NCI-H146 treated with DMSO at 0.1 percent for 48 hours (cell line): Measurements from ENCODE around the gene TNNT1.
"Not testable (repeated sequence)": the region's sequence is repeated elsewhere in the genome, so short reads cannot be mapped to it uniquely, and the experiment has no call there.

ENCODE experiments used
- DNase-seq: peaks from one replicate; lab custom pipeline; 2025; ENCODE audit not compliant: unreplicated experiment; lab: John Stamatoyannopoulos, UW

Gene TNNT1

DNA sequence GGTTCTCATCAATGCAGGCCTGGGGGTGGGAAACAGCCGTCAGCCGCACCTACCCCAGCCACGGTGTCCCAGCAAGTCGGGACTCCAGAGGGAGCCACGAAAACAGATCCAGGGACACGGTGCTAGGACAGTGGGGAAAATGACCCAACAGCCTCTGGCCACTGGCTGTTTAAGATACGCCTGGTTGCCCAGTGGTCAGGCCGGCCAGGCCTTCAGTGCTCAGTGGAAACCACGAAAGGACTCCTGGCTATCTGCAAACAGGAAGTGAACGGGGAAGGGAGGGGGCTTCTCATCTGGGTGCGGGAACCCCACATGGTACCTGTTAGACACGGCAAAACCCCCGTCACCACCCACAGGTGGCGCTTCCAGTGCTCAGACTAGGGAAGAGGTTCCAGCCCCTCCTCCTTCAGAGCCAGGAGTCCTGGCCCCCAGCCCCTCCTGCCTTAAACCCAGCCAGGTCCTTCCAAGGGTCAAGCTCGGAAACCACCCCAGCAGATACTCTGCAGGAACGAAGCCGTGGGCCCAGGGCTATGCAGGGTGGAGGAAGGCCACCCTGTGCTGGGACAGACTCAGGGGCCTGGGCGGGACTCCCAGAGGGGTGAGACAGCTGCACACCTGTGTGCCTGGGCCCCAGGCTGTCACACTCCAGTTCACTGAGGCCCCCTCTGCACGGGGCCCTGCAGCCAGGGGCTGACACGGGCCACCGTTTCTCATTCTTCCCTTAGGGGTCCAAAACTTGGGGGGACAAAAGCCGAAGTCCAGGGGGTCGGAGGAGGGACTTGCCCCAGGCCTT is 36.0 kb downstream of the TNNT1 start:
- DNase-seq, result no peak

DNA sequence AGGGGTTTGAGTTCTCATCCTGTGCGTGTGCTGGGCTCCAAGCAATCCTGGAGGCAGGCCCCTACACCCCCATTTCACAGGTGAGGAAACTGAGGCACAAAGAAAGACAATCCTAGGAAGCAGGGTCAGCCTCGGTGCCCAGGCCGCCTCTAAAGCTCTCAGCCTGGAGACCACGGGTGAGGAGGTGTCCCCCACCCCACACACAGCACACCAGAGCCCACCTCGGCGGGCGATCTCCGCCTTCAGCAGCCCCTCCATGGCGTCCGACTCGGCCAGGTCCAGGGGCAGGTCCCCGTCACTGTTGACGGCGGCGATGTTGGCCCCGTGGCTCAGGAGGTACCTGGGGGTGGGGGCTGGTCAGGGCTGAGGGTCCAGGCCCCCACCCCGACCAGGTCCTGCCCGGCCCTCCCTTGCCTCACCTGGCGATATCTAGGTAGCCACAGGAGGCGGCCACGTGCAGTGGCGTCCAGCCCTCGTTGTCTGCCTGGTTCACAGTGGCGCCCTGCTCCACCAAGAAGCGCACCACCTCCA is 36.7 kb downstream of the TNNT1 start:
- no peak for DNase-seq

DNA sequence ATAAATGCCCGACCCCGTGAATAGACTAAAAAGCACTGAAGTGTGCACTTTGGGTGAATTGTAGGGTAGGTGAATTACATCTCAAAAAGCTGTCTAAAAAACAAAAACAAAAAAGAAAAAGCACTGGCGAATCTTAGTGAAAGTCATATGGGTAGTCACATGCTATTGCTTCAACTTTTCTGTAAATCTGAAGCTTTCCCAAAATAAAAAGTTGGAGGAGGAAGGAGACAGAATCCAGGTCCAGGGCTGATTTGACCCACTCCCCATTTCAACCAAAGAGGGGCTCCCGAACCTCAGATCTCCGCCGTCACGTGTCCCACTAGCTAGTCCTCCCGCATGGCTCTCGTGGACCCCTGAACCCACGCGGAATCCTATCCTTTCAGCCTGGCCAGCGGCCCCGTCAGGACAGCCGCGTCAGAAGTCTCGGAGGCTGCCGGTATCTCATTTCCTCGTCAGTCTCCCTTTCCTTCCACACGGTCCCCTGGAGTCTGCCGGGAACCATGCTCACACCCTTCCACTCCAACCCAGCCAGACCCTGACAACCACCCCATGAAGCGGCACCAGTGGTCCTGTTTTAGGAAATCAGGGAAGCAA is 37.7 kb downstream of the TNNT1 start:
- no peak for DNase-seq

DNA sequence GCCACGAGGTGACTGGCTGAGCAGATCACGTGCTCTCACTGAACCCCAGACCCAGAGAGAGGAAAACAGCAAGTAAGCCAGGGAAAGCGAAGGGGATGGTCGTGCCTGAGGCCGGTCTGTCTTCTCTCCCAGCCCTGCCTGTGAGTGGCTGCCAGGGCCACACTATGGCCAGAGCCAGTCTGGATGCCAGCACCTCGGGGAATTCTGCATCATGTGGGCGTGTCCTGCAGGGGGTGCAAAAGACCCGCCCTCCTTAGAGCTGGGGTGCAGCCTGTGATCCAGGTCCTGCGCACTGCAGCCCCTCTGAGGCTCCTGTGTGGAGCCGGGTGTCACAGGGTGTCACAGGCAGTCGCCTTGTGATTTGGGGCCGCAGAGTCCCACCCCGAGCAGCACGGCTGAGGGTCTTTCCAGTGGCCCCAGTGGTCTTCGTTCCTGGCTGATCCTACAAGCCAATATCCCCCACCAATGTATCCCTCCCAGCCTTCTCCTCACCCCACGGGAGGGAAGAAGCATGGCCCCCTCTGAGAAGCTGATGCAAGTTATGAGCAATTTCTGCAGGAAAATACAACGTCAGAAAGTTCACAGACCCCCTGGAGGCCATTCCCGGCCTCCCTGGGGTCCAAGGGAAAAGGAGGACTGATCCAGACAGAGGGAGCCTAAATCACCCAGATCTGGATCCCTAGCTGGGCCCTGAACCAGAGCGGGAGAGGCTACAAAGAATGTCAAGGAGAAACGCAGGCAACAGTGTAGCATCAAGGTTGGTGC is 39.3 kb downstream of the TNNT1 start:
- no peak for DNase-seq

DNA sequence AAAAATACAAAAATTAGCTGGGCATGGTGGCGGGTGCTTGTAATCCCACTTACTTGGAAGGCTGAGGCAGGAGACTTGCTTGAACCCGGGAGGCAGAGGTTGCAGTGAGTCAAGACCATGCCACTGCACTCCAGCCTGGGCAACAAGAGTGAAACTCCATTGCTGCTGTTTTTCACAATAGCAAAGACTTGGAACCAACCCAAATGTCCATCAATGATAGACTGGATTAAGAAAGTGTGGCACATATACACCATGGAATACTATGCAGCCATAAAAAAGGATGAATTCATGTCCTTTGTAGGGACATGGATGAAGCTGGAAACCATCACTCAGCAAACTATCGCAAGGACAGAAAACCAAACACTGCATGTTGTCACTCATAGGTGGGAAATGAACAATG is 41.8 kb downstream of the TNNT1 start:
- DNase-seq, result not testable (repeated sequence)

DNA sequence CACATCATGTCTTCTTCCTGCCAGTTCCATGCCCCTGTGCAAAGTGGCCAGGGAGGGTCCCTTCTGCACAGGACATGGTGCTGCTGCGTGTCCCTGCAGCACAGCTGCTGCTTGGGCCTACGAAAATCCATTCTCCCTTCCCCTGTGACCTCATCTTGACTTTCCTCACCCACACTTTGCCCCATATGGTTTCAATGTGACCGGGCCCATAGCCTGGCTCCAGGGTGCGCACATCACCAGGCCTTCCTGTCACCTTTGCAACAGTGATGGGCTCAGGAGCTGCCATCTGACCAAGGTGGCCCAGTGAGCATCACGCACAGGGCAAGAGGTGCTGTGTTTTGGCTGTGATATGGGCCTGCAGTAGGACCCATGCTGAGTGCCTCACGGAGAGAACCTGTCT is 42.4 kb downstream of the TNNT1 start:
- DNase-seq, result no peak

DNA sequence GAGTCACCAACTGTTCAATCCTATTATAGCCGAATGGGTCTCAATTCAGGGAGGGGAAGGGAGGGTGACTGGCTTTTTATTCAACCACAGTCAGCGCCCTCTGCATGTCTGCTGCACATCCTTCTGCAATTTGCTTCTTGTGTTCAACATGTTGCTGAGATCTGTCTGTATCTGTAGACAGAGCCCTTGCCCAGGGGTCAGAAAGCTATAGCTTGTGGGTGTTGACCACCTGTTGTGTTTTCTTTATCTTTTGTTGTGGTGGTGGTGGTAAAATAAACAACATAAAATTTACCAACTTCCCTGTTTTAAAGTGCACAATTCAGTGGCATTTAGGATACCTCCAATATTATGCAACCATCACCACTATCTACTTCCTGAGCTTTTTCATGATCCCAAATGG is 43.8 kb downstream of the TNNT1 start:
- no peak for DNase-seq

DNA sequence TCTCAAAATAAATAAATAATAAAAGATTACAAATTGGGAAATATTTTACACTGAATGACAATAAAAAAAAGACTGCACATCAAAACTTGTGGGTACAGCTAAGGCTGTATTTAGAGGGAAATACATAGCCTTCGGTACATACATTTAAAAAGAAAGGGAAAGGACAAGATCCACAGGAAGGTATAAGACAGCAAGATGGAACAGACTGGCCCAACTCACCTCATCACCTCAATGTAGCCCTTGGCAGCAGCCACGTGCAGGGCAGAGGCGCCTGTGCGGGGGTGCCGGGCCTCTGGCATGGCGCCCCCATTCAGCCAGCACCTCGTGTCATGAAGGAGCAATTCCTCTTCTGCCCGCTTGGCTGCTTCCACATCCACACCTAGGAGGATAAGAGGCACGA is 45.8 kb downstream of the TNNT1 start:
- DNase-seq, result no peak

DNA sequence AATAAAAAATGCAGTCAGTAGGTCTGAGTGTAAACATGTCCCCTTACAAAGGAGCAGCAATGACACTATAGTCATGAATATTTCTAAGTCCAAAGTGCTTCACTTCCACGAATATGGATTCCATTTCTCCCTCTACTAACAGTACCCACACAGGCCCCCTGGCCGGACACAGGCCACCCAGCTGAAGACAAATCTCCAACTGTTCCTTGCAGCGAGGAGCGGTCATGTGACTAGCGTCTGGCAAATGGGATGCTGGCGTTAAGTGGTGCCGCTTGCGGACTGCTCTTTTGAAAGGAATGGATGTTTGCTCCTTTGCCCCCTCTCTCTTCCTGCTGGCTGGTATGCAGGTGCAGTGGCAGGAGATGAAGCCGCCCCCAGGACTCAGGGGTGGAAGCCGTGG is 47.7 kb downstream of the TNNT1 start:
- DNase-seq, result no peak

DNA sequence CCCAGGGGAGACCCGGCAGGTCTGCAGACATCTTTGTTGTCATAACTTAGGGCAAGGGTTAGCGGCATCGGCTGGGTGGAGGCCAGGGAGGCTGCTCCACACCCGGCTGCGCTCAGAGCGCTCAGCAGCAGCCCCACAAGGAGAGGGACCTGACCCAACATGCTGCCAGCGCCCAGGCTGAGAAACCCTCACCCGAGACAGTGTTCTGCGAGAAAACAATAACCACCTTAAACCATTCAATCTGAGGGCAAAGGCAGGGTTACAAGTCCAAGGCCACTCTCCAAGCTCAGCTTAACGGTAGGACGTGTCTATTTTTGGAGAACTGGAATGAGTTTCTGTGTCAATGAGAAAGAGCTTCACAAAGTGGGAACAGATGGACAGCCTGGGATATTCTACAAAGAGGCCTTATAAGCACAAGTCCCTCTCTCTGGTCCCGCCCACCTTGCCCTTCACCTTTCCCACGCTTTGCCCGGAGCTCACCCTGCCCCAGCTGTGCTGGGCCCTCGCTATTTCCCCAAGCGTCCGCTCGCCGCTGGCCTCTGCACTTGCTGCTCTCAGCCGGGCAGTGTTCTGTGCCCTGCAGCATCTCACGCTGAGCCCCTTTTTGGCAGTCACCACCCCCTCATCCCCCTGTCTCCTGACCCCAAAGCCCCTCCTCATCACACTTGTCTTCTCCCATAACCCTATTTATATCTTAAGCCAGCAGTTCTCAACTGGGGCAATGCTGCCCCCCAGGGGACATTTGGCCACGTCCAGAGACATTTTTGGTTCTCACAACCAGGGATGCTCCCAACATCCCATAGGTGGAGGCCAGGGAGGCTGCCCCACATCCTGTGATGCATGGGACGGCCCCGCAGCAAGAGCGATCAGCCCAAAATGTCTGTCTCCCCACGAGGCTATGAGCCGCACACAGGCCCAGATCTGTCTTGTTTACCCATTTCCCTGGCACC is 49.2 kb downstream of the TNNT1 start:
- DNase-seq, result no peak

DNA sequence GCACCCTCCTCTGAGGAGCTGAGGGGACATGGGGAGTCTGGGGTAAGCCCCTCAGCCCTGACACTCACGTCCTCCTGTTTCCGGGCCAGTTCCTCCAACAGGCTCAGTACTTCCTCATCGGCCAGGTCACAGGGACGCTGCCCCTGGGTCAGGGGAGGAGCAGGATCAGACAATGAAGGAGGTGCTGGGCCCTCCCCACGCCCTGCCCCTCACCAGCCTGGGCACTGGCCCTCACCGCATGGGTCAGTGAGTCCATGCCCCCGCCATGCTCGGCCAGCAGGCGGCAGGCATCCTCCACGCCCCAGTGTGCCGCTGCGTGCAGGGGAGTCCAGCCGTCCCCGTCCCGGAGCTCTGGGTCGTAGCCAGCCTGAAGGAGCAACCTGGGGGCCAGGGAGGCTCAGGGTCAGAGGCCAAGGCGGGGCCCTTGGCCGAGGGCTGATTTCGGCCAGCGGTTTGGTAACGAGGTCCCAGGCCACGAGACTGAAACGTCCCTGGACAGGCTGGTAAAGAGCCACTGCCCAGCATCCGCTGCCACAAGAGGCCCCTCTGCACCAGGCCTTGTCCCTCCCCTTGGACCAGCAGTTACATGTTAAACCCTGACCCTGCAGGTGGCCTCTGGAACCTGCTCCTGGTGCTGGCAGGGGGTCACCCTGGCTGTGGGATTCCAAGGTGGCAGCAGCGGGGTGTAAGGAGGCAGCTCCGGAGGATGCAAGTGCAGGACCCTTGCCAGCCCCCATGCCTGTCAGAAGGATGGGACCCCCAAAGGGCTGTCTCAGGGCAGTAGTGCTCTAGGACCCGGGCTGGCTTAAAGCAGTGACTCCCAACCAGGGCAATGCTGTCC is 50.1 kb downstream of the TNNT1 start:
- DNase-seq, result no peak

DNA sequence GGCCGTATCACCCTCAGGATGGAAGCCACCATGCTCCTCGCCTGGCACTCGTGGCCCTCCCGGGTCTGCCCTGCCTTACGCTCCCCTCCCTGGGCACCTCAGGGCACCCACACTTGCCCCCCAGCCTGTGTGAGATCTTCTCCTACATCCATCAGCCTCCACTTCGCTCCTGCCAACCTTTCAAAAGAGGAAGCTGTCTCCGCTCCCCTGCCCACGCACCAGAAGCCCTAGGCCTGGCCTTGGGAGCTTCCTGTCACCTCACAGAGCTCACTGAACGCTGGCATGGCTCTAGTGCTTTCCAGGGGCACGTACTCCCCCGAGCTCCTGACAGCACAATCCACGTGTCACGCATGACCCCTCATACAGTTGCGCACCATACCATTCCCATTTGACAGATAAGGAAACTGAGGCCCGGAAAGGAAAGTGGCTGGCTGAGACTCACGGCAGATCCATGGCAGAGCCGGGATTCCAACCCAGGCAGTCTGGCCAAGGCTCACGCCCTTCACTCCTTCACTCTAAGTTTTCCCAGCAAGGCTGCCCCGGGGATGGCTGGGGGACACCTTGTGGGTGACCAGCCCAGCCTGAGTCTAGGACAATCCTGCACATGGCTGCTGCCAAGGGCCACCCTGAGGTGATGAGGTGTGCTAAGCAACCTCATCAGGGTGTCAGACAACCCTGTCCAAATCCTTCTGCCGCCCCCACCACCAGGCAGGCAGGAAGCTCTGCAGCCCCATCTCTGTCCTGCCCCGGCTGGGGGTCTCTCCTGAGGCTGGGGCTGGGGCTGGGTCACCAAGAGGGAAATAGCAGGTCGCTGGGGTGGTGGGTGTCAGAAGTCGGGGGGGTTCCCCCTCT is 50.9 kb downstream of the TNNT1 start:
- DNase-seq, result no peak

DNA sequence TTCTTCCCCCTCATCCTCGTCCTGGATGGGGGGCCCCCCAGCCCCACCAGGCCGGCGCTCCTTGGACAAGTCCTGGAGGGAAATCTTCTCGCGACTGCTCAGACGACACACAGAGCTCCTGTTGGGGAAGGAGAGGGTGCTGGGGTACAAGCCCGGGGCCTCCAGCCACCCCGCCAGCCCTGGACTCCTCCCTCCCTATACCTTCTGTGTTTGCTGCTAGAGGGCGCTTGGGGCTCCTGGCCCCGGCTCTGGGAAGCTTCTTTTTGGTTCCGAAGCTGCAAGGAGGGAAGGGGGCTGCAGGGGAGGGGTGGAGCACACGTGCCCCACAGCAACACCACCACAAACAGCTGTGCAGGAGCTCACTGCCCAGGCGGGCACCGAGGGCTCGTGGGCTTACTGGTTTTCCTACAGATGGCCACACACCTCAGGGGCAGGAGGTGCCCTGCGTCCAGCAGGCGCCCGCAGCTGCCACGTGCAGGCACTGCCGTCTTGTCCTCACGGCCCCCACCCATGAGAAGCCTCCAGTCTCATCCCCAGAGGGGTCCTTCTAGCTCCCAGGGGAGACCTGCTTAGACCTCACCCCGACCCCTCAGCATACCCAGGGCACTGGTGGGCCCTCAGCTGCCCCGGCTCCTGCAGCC is 52.8 kb downstream of the TNNT1 start:
- DNase-seq, result no peak

DNA sequence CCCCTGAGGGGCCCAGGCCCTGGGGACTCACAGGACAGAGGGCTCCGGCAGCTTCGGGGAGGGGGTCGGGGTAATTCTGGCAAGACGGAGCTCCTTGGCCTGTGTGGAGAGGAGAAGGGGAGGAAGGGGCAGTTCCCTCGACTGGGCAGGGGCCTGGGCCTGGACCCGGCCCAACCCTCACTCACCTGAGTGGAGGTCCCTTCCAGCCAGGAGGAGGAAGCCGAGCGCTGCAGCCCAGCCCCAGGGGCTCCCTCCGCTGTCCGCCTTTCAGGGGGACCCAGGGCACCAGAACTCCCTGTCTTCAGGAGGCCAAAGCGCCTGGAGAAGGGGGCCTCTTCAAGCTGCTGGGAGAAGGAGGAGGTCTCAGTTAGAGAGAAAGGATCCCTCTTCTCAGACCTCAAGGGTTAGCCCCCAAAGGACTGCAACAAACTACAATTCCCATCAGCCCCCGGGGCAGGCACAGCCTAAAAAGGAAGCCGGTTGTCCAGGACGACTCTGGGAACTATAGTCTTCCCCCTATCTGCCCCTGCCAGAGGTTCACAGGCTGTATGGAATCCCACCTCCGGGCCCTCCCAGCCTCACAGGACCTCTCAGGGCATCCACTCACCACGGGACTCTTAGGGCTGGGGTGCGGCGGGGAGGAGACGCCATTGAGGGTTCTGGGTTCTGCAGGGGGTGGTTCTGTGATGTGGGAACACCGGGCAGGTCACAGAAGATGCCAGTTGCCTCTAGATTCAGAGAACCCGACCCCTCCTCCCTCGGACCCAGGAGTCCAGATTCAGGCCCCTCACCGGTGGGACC is 53.5 kb downstream of the TNNT1 start:
- DNase-seq, result no peak

DNA sequence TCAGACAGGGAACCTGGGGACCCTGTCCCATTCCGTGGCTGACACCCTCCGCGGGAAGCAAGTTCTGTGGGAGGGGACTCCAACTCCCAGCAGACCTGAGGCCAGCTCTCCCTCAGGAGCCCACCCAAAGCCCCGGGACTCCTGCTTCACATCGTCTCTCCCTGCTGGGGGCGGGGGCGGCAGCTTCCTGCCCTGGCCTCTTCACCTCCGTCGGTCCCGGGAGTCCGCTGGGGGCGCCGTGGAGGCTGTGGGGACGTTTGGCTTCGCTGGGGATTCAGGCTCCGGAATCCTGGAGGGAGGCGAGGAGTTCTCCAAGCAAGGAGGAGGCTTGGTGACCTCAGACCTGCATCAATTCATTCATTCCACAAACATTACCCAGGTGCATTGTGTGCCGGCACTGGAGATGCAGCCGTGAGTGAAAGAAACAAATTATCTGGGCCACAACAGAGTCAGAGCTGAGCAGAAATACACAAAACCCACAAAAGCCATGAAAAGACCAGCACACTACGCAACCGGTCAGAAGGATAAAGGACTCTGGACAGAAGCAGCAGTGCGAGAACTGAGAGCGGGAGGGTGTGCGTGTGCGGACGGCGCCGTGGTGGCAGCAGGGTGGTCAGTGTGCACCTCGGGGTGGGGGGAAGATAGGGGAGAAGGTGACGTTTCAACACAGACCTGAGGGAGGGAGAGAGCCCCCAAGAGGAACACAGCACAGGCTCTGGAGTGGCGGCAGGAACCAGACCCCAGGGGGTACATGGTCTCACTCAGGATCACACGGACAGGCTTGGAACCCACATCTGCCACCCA is 54.3 kb downstream of the TNNT1 start:
- no peak for DNase-seq

DNA sequence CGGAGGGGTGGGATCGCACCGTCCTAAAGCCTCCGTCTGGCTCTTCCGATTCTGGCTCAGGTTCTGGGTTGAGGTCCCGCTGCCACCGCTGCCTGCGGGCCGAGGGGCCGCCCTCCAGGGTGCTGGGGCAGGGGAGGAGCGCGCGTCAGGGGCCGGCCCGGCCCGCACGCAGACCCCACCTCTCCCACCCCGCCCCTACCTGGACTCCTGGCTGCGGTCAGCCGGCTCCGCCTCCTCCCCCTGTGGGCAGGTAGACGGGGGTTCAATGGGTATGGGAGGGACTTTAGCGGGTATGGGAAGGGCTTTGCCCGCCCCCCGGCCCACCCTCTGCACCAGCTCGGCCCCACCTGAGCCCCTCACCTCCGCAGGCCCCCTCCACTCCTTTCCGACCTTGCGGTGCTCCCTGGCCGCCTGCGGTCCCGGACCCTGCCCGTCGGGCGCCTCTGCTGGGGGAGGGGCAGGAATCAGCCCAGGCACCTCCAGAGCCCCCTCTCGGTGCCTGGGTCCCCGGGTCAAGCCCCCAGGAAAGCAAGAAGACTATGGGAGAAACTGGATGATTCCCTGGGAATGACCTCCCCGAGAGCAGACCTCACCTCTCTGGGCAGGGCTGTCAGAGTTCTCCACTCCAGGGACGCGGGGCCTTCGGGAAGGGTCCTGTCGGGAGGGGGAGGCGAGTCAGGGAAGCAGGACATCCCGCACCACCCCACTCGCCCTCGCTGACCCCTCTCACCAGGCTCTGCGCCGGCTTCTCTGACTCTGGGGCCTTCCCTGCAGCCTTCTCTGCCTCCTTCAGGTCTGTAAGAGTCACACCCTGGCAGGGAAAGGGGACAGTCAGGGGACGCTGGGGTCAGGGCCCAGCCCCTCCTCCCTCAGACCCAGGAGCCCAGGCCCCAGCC is 56.3 kb downstream of the TNNT1 start:
- no peak for DNase-seq
